Adrenal gland (tissue), 5 donors: ENCODE results near the gene PRKCE.

Experiments
- POLR2A ChIP-seq, 2 donors: fragments of 450-650 bp; IDR thresholded peaks; one replicate each; pipeline ENCODE4 v1.6.1; 2017; ENCODE audit warnings: antibody characterized with exemption in 2 of 2, mild to moderate bottlenecking in 2 of 2, moderate library complexity in 1 of 2
- TF ChIP-seq, protein P1 (sequence below), 6 experiments: fragments of 450-650 bp in 4 of 6; fragments of 200-600 bp in 2 of 6; sonication (generic) in 1 of 6; IDR thresholded peaks; 1 replicate in 5 of 6; 2 replicates in 1 of 6; pipeline versions ENCODE4 v1.5.1 to v1.8.0; 2016 to 2021; ENCODE audit warnings: antibody characterized with exemption in 6 of 6, mild to moderate bottlenecking in 2 of 6, moderate library complexity in 1 of 6
- donor health status: DM: no; HTN: no; CAD: no.

DNA sequence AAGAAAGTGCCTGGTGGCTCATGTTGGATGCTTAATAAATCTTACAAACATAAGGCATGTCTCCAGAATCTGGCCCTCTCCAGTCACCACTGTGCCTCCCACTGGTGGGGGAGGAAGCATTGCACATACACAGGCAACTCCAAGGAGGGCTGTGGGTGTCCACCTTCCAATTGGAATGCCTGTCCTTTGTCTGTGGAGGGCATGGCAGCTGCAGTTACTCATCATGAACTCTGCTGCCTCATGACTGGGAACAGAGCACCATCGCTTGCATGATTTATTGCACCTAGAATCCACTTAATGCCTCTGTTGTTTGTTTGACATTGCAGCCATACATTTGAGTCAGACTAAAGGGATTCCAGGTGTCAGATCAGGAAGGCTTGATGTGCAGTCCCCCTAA, 278.9 kb downstream of the PRKCE start:
- TF ChIP-seq, protein P1, sequence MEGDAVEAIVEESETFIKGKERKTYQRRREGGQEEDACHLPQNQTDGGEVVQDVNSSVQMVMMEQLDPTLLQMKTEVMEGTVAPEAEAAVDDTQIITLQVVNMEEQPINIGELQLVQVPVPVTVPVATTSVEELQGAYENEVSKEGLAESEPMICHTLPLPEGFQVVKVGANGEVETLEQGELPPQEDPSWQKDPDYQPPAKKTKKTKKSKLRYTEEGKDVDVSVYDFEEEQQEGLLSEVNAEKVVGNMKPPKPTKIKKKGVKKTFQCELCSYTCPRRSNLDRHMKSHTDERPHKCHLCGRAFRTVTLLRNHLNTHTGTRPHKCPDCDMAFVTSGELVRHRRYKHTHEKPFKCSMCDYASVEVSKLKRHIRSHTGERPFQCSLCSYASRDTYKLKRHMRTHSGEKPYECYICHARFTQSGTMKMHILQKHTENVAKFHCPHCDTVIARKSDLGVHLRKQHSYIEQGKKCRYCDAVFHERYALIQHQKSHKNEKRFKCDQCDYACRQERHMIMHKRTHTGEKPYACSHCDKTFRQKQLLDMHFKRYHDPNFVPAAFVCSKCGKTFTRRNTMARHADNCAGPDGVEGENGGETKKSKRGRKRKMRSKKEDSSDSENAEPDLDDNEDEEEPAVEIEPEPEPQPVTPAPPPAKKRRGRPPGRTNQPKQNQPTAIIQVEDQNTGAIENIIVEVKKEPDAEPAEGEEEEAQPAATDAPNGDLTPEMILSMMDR (IDR thresholded peaks at IDR 0.05): no peak
- no peak for TF ChIP-seq POLR2A (IDR thresholded peaks at IDR 0.05)
